ENCODE data around the gene ACTN2.

ACTN2 gene

DNA sequence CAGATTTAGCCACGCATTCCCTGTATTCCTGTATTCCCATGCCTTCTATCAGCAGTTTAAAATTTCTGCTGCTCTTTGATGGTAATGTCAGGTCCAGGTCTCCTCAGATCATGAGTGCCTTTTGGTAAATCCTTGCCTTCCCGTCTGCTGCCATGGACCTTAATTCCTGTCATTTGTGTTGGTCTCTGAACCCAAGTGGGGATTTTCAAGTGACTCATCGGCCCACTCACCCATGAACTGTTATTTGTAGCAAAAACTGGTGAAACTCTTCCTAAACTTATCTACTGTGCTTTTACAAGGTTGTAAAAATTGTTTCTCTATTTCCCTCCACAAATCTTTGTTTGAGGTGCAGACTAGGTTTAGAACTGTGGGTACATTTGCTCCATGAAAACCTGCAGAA lies 47.4 kb downstream of the ACTN2 start:
- no peak overlapping the region for H3K4me2 ChIP-seq
- H3K27me3 ChIP-seq: no peaks in the 10 kb centered on the region
- no peak overlapping the region for H3K27ac ChIP-seq
- no peak overlapping the region for H3K4me3 ChIP-seq
- no peak overlapping the region for H3K9ac ChIP-seq
- H3K9me3 ChIP-seq: no peaks in the 10 kb centered on the region
- no peak for TF ChIP-seq Cebpa-rat (IDR thresholded peaks at IDR 0.05)
- H4K20me1 ChIP-seq: no peaks in the 10 kb centered on the region
- H3K4me1 ChIP-seq: no peaks in the 10 kb centered on the region
- H3K36me3 ChIP-seq: no peaks in the 10 kb centered on the region

DNA sequence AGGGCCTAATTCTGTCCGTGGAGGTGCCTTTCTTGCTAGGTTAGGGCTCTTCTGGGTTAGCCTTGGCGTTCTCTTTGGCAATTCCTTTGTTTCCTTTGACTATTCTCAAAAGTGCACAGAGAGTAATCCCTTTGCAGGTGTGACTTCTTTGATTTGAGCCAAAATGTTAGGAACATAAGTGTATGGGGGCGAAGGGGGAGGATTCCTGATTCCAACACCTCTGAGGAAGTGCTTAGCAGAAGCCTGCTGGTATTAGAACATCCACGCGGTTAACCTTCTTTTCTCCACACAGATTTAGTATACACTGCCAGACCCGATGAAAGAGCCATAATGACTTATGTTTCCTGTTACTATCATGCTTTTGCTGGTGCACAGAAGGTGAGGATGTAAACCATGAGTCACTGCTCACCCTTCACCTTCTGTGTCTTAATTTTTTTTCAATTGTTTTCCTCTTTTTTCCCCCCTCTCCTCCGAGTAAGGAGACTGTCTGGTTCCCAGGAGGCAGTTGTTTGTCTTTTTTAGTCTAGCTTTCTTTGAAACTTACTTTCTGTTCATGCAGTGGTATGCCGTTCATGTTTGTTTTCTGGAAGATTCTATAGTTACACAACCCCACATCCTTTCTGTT lies 48.0 kb downstream of the ACTN2 start:
- H4K20me1 ChIP-seq: no peaks in the 10 kb centered on the region
- H3K4me1 ChIP-seq: no peaks in the 10 kb centered on the region
- H3K9ac ChIP-seq: no peak overlapping the region
- no peaks in the 10 kb centered on the region for H3K27me3 ChIP-seq
- no peak for TF ChIP-seq Cebpa-rat (IDR thresholded peaks at IDR 0.05)
- H3K4me3 ChIP-seq: no peak overlapping the region
- H3K9me3 ChIP-seq: no peaks in the 10 kb centered on the region
- H3K36me3 ChIP-seq: no peaks in the 10 kb centered on the region
- no peak overlapping the region for H3K27ac ChIP-seq
- no peak overlapping the region for H3K4me2 ChIP-seq

DNA sequence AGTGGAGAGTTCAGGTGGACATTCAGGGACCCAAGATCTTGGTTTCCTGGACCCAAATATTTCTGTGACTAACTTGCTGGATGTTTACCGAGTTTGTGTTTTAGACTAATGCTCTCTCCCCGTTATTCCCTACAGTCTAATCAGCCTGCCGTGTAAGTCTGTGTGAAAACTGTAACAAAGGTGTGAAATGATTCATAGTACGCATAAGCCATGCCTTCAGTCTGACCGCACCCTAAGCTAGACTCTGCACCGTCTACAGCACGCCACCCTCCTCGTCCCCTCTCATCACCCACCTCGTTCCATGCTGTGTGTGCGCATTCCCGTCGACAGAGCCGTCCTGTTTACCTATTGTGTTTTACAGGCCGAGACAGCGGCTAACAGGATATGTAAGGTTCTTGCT lies 50.5 kb downstream of the ACTN2 start:
- Histone ChIP-seq H3K4me1 (no peaks in the 10 kb centered on the region), H3K4me3 (no peak overlapping the region), H3K9ac (no peak overlapping the region), H3K27me3 (no peaks in the 10 kb centered on the region), H3K27ac (no peak overlapping the region), H3K4me2 (no peak overlapping the region), H3K36me3 (no peaks in the 10 kb centered on the region), H3K9me3 (no peaks in the 10 kb centered on the region), H4K20me1 (no peaks in the 10 kb centered on the region)
- TF ChIP-seq Cebpa-rat (IDR thresholded peaks at IDR 0.05): no peak

DNA sequence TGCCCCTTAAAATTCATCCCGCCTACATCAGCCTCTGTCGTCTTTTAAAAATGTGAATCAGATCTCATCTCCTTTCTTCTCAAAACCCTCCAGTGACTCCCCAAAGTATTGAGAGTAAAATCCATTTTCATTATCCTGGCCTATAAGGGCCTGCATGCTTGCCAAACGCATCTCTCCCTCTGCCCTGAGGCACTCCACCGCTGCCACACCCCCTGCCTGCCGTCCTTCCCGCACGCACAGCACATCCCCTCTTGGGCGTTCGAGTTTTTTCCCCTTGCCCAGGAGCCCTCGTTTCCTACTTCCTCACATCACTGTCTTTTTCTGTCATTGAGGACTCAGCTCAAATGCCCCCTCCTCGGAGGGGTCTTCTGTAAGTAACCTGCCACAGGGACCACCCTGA lies 55.5 kb downstream of the ACTN2 start:
- Histone ChIP-seq H3K4me1 (no peaks in the 10 kb centered on the region), H3K9ac (no peak overlapping the region), H3K9me3 (no peaks in the 10 kb centered on the region), H3K27ac (no peak overlapping the region), H4K20me1 (no peaks in the 10 kb centered on the region), H3K4me2 (no peak overlapping the region), H3K4me3 (no peak overlapping the region), H3K36me3 (no peaks in the 10 kb centered on the region), H3K27me3 (no peaks in the 10 kb centered on the region)
- no peak for TF ChIP-seq Cebpa-rat (IDR thresholded peaks at IDR 0.05)

DNA sequence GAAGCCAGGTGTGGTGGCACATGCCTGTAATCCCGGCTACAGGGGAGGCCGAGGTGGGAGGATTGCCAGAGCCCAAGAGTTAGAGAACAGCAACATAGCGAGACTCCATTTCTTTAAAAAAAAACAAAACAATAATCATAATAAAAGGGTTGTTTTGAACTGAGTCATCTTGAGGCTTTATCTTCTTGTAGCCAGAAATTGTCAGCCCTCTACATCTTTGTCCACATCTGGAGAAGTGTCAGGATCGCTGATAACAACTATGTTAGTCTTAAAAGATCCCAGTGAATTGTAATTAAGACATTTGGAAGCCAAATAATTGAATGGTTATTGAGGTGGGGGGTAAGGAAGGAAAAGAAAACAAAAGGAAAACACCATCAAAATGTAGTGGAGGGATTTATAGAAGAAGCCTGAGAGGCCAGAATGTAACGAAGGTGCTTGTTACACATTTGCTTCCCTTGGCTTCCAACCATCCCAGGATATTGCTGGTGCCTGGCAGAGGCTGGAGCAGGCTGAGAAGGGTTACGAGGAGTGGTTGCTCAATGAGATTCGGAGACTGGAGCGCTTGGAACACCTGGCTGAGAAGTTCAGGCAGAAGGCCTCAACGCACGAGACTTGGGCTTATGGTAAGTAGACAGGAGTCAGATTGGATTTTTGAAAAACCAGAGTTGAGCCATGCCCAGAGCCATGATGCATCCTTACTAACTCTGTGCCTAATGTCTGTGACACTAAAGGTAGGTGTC lies 56.3 kb downstream of the ACTN2 start:
- Histone ChIP-seq H4K20me1 (no peaks in the 10 kb centered on the region), H3K4me2 (no peak overlapping the region), H3K36me3 (no peaks in the 10 kb centered on the region), H3K4me1 (no peaks in the 10 kb centered on the region), H3K9ac (no peak overlapping the region), H3K27me3 (no peaks in the 10 kb centered on the region), H3K9me3 (no peaks in the 10 kb centered on the region), H3K27ac (no peak overlapping the region), H3K4me3 (no peak overlapping the region)
- no peak for TF ChIP-seq Cebpa-rat (IDR thresholded peaks at IDR 0.05)

DNA sequence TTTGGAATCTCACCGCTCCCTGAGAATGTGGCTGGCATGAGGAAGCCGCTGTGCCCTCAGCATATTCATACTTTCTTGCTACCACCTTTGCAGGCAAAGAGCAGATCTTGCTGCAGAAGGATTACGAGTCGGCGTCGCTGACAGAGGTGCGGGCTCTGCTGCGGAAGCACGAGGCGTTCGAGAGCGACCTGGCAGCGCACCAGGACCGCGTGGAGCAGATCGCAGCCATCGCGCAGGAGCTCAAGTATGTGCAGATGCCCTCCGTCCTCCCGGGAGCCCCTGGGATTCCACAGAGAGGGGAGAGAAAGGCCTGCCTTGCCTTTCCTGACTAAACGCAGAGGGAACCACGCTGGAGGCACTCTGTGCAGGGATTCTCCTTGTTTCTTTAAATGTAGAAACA lies 58.2 kb downstream of the ACTN2 start:
- Histone ChIP-seq H4K20me1 (no peaks in the 10 kb centered on the region), H3K27me3 (no peaks in the 10 kb centered on the region), H3K9ac (no peak overlapping the region), H3K36me3 (no peaks in the 10 kb centered on the region), H3K4me3 (no peak overlapping the region), H3K4me2 (no peak overlapping the region), H3K9me3 (no peaks in the 10 kb centered on the region), H3K4me1 (no peaks in the 10 kb centered on the region), H3K27ac (no peak overlapping the region)
- no peak for TF ChIP-seq Cebpa-rat (IDR thresholded peaks at IDR 0.05)

DNA sequence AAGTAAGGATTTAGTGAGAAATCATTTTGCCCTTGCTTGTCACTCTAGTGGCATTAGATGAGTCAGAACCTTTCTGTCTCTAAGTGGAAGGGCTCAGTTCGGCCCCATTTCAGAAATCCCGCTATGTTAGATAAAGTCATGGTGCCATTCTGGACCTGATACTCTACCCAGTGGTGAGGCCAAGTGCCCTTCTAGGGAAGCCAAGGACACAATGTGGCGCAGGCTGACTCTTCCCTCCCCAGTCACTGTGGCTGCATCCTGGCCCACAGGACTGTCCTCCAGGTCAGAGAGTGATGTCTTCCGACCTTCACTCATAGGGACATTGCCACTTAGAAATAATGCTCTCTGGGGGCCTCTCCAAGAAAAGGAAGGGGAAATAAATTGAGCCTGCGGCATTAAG lies 60.5 kb downstream of the ACTN2 start:
- Histone ChIP-seq H4K20me1 (no peaks in the 10 kb centered on the region), H3K36me3 (no peaks in the 10 kb centered on the region), H3K4me2 (no peak overlapping the region), H3K27me3 (no peaks in the 10 kb centered on the region), H3K9me3 (no peaks in the 10 kb centered on the region), H3K9ac (no peak overlapping the region), H3K27ac (no peak overlapping the region), H3K4me1 (no peaks in the 10 kb centered on the region), H3K4me3 (no peak overlapping the region)
- no peak for TF ChIP-seq Cebpa-rat (IDR thresholded peaks at IDR 0.05)

DNA sequence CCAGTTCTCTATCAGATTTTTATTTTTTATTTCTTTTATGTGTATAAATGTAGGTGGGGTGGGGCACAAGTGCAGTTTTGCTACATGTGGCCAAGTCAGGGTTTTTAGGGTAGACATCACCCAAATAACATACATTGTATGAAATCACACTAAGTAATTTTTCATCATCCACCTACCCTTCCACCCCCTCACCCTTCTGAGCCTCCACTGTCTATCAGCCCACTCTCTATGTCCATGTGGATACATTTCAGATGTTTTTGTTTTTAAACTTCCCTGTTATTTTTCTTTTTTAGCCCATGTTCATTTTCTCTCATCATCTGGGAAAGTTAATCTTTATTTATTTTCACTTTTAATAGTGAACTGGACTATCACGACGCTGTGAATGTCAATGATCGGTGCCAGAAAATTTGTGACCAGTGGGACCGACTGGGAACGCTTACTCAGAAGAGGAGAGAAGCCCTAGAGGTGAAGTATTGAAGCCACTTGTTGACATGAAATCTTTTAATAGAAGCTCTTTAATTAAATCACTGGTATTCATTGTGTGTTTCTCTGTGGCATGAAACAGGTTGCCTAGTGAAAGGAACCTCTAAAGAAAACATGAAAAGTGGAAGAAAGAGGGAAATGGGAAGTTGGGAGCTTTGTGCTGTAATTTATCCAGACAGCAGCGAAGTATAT lies 61.1 kb downstream of the ACTN2 start:
- H3K9ac ChIP-seq: no peak overlapping the region
- H3K4me3 ChIP-seq: no peak overlapping the region
- H4K20me1 ChIP-seq: no peaks in the 10 kb centered on the region
- H3K4me2 ChIP-seq: no peak overlapping the region
- no peaks in the 10 kb centered on the region for H3K4me1 ChIP-seq
- H3K27me3 ChIP-seq: no peaks in the 10 kb centered on the region
- no peaks in the 10 kb centered on the region for H3K9me3 ChIP-seq
- H3K27ac ChIP-seq: no peak overlapping the region
- no peaks in the 10 kb centered on the region for H3K36me3 ChIP-seq
- no peak for TF ChIP-seq Cebpa-rat (IDR thresholded peaks at IDR 0.05)

DNA sequence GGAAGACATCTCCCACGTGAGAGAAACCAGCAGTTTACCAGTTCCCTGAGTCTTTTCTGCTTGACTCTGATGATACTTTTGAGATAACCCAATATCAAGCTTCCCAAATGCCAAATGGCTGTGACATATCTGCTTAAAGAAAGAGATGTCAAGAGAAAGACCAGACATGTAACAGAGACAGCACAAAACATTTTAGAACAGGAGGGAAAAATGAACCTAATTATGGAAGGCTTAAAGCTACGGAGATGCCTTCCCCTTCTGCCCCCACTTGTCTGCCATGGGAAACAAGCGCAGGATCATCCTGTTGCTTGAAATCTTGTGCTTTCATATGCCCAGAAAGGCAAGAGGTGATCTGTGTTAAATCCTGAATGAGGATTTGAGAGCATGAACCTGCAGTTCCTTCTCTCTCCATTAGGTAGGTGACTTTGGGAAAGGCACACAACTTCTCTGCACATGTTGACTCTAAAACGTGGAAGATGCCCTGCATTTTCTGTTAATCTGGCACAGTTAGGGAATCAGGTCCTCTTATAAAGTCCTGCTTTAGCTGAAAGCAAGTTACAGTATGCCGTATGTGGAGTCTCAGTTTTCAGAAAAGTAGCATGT lies 62.1 kb downstream of the ACTN2 start:
- no peaks in the 10 kb centered on the region for H3K27me3 ChIP-seq
- H3K36me3 ChIP-seq: no peaks in the 10 kb centered on the region
- no peak overlapping the region for H3K4me3 ChIP-seq
- TF ChIP-seq Cebpa-rat (IDR thresholded peaks at IDR 0.05): no peak
- H3K27ac ChIP-seq: no peak overlapping the region
- H3K4me1 ChIP-seq: no peaks in the 10 kb centered on the region
- H3K9ac ChIP-seq: no peak overlapping the region
- H4K20me1 ChIP-seq: no peaks in the 10 kb centered on the region
- no peaks in the 10 kb centered on the region for H3K9me3 ChIP-seq
- H3K4me2 ChIP-seq: no peak overlapping the region

DNA sequence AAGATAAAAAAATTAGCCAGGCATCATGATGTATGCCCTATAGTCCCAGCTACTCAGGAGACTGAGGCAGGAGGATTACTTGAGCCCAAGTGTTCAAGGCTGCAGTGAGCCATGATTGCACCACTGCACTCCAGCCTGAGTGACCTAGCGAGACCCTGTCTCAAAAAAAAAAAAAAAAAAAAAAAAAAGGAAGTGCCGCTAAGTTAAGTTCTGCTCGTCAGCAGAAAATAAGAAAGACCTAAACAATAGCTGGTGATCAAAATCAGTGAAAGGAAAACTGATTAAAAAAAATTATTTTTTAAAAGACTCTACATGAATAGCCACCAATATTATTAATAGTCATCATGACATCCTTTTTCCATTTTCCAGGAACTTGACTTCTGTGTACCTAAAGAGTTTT lies 64.6 kb downstream of the ACTN2 start:
- H3K4me2 ChIP-seq: no peak overlapping the region
- H3K4me3 ChIP-seq: no peak overlapping the region
- no peaks in the 10 kb centered on the region for H3K4me1 ChIP-seq
- TF ChIP-seq Cebpa-rat (IDR thresholded peaks at IDR 0.05): no peak
- no peak overlapping the region for H3K27ac ChIP-seq
- no peaks in the 10 kb centered on the region for H3K36me3 ChIP-seq
- no peaks in the 10 kb centered on the region for H3K9me3 ChIP-seq
- H3K27me3 ChIP-seq: no peaks in the 10 kb centered on the region
- H4K20me1 ChIP-seq: no peaks in the 10 kb centered on the region
- no peak overlapping the region for H3K9ac ChIP-seq

Measured in BLaER1 (cell line).